HepG2 (cell line): ENCODE data around the gene MCM3AP. TPM values are rescaled to one million over a fixed set of nuclear protein-coding genes. Genes with fewer than 3 reads are reported as not detected.

ENCODE experiments used
- ATAC-seq: fragments of 200-7000 bp; cut with Tn5 transposase; 3 replicates; pipeline ENCODE4 v1.9.1; 2020; ENCODE audit warnings: mild to moderate bottlenecking, moderate library complexity
- BruUV-seq: library from RNA; stranded (reverse); fragments of 400-500 nt; replicated peaks from 2 replicates; lab custom pipeline; 2021; lab: Mats Ljungman, UMichigan
- CTCF ChIA-PET: fragments of 300-600 bp; formaldehyde crosslinking; extraction: SDS; loops from one replicate; lab custom pipeline; 2021; ENCODE audit warnings: low total read pairs, inconsistent platforms, low intra/inter-chr PET ratio; lab: Yijun Ruan, JAX
- POLR2A ChIA-PET: fragments of 350-600 bp; sonication (Branson Sonifier 250); formaldehyde crosslinking; loops from one replicate; lab custom pipeline; 2020; ENCODE audit warnings: antibody characterized with exemption, inconsistent platforms; lab: Yijun Ruan, JAX
- DNase-seq: peaks from one replicate; pipeline ENCODE4 v3.0.0-alpha.2; 2015; ENCODE audit warnings: low spot score
- FAIRE-seq: peaks from 3 replicates; lab custom pipeline; 2011; peaks lifted over from hg19 to GRCh38; lab: Jason Lieb, UNC
- H2AFZ ChIP-seq: one replicate; pipeline ENCODE4 v1.6.1; 2011; ENCODE audit warnings: low read length, inconsistent platforms
- H3K27ac ChIP-seq: fragments of 300-600 bp; 3 replicates; pipeline ENCODE4 v1.8.0; 2011; ENCODE audit warnings: mixed run types, mild to moderate bottlenecking, mixed read lengths, low read length, inconsistent platforms; ENCODE audit not compliant: insufficient read depth; ENCODE audit errors: extremely low read length
- H3K27me3 ChIP-seq, 2 experiments: fragments of 200-600 bp in 1 of 2; 2 replicates in 1 of 2; 3 replicates in 1 of 2; pipeline versions ENCODE4 v1.6.0 to v1.8.0; 2011; ENCODE audit warnings: low read length in 2 of 2, mild to moderate bottlenecking in 2 of 2, moderate library complexity in 2 of 2, inconsistent platforms in 1 of 2; ENCODE audit not compliant: insufficient read depth in 2 of 2, control insufficient read depth in 1 of 2
- H3K36me3 ChIP-seq, 2 experiments: fragments of 200-600 bp in 1 of 2; replicated peaks in 1 of 2; 2 replicates in 1 of 2; 3 replicates in 1 of 2; pipeline versions ENCODE4 v1.5.1 to v1.8.0; 2011; ENCODE audit warnings: low read length in 2 of 2, inconsistent platforms in 1 of 2; ENCODE audit not compliant: insufficient read depth in 2 of 2, control insufficient read depth in 1 of 2
- H3K4me1 ChIP-seq: 2 replicates; pipeline ENCODE4 v1.5.1; 2012; ENCODE audit warnings: low read length, inconsistent platforms; ENCODE audit not compliant: insufficient read depth
- H3K4me2 ChIP-seq: 2 replicates; pipeline ENCODE4 v1.6.0; 2011; ENCODE audit warnings: low read depth, low read length, inconsistent platforms
- H3K4me3 ChIP-seq, 3 experiments: fragments of 200-600 bp in 1 of 3; sonication (generic), shearing (Covaris generic) in 1 of 3; replicated peaks in 1 of 3; 2 replicates each; pipeline ENCODE4 v1.5.1; 2011 to 2016; ENCODE audit warnings: low read length in 3 of 3, inconsistent platforms in 2 of 3, low read depth in 2 of 3, mild to moderate bottlenecking in 2 of 3, control low read depth in 1 of 3, mixed read lengths in 1 of 3; ENCODE audit not compliant: insufficient read depth in 1 of 3
- H3K79me2 ChIP-seq: one replicate; pipeline ENCODE4 v1.6.1; 2011; ENCODE audit warnings: low read length, inconsistent platforms; ENCODE audit not compliant: insufficient read depth
- H3K9ac ChIP-seq: 2 replicates; pipeline ENCODE4 v1.6.0; 2011; ENCODE audit warnings: mild to moderate bottlenecking, low read depth, low read length, inconsistent platforms; ENCODE audit not compliant: insufficient read depth
- H3K9me3 ChIP-seq: 2 replicates; pipeline ENCODE4 v1.5.1; 2012; ENCODE audit warnings: mild to moderate bottlenecking, low read length
- H4K20me1 ChIP-seq: 2 replicates; pipeline ENCODE4 v1.6.0; 2011; ENCODE audit warnings: inconsistent platforms, mild to moderate bottlenecking, low read length, moderate library complexity; ENCODE audit not compliant: insufficient read depth
- ARNTL ChIP-seq: sonication (generic); formaldehyde crosslinking; IDR thresholded peaks from 2 replicates; pipeline ENCODE4 v1.4.0; 2020; ENCODE audit warnings: mild to moderate bottlenecking, missing genetic modification reagents
- BRD4 ChIP-seq: sonication (generic); formaldehyde crosslinking; IDR thresholded peaks from 2 replicates; pipeline ENCODE4 v1.4.0; 2020; ENCODE audit warnings: missing genetic modification reagents
- CHD2 ChIP-seq: IDR thresholded peaks from 2 replicates; pipeline ENCODE4 v1.6.1; 2011; ENCODE audit warnings: low read depth, low read length, improper control_type of control experiment
- LCORL ChIP-seq, 2 experiments: fragments of 450-650 bp in 1 of 2; sonication (generic) in 1 of 2; formaldehyde crosslinking in 1 of 2; IDR thresholded peaks; 2 replicates each; pipeline versions ENCODE4 v1.5.0 to v1.6.1; 2017 to 2020; ENCODE audit warnings: antibody characterized with exemption in 1 of 2, missing genetic modification reagents in 1 of 2
- MEF2D ChIP-seq: sonication (generic); formaldehyde crosslinking; IDR thresholded peaks from 2 replicates; pipeline ENCODE4 v1.5.1; 2020; ENCODE audit warnings: mild to moderate bottlenecking, missing genetic modification reagents
- POLR2AphosphoS2 ChIP-seq: IDR thresholded peaks from 2 replicates; pipeline ENCODE4 v1.6.1; 2011; ENCODE audit warnings: low read depth, low read length, improper control_type of control experiment
- RARG ChIP-seq: sonication (generic); formaldehyde crosslinking; IDR thresholded peaks from 2 replicates; pipeline ENCODE4 v1.4.0; 2020; ENCODE audit warnings: low read depth, mild to moderate bottlenecking, missing genetic modification reagents
- ZNF12 ChIP-seq: sonication (generic); formaldehyde crosslinking; IDR thresholded peaks from 2 replicates; pipeline ENCODE4 v1.5.0; 2020; ENCODE audit warnings: missing genetic modification reagents
- ZNF225 ChIP-seq: sonication (generic); formaldehyde crosslinking; IDR thresholded peaks from 2 replicates; pipeline ENCODE4 v1.4.0; 2020; ENCODE audit warnings: mild to moderate bottlenecking, missing genetic modification reagents
- ZNF335 ChIP-seq: sonication (generic); formaldehyde crosslinking; IDR thresholded peaks from 2 replicates; pipeline ENCODE4 v1.4.0; 2020; ENCODE audit warnings: missing genetic modification reagents
- ZNF775 ChIP-seq: sonication (generic); formaldehyde crosslinking; IDR thresholded peaks from 2 replicates; pipeline ENCODE4 v1.4.0; 2020; ENCODE audit warnings: missing genetic modification reagents, mild to moderate bottlenecking, moderate library complexity, borderline replicate concordance
- ZNF776 ChIP-seq: sonication (generic); formaldehyde crosslinking; IDR thresholded peaks from 2 replicates; pipeline ENCODE4 v1.4.0; 2020; ENCODE audit warnings: mild to moderate bottlenecking, missing genetic modification reagents
- WGBS: methylation state at CpG from one replicate; pipeline ENCODE4 v1.1.6; 2017; ENCODE audit warnings: low lambda C conversion rate; 5-methylcytosine and 5-hydroxymethylcytosine counted together
- in situ Hi-C: cut with HindIII; loops from 2 replicates; pipeline ENCODE4 v1.10.0; 2017; ENCODE audit warnings: low pct_unique_long_range_greater_than_20kb; ENCODE audit not compliant: extremely low pct_ligation_motif_present
- intact Hi-C: fragments of 100-400 bp; cut with micrococcal nuclease; formaldehyde crosslinking; loops from one replicate; pipeline ENCODE4 v1.10.0; 2022; ENCODE audit not compliant: unreplicated experiment
- polyA plus RNA-seq, 8 experiments: library from polyadenylated mRNA; depleted of rRNA in 3 of 8; stranded (reverse) in 7 of 8; unstranded in 1 of 8; fragments of >200 nt; fragmentation: Illumina TruSeq in 4 of 8; extraction: Trizol in 4 of 8; gene quantifications; 2 replicates each; pipeline versions ENCODE4 v1.2.1 to v1.2.3, GENCODE V29; 2011 to 2016; ENCODE audit warnings: low read depth in 4 of 8, missing spikeins in 1 of 8, mixed read lengths in 1 of 8; ENCODE audit not compliant: insufficient read depth in 1 of 8
- total RNA-seq, 5 experiments: library from RNA; depleted of rRNA; stranded (reverse); fragments of >200 nt; fragmentation: Illumina TruSeq; extraction: Trizol; gene quantifications; 2 replicates each; pipeline ENCODE4 v1.2.3, GENCODE V29; 2016; ENCODE audit warnings: low read depth in 1 of 5
- TF ChIP-seq, protein P1 (sequence below): sonication (generic); formaldehyde crosslinking; IDR thresholded peaks from 2 replicates; pipeline ENCODE4 v1.5.0; 2020; ENCODE audit warnings: missing genetic modification reagents, mild to moderate bottlenecking, borderline replicate concordance
- TF ChIP-seq, protein P2 (sequence below): sonication (generic); formaldehyde crosslinking; IDR thresholded peaks from 2 replicates; pipeline ENCODE4 v1.4.0; 2020; ENCODE audit warnings: missing genetic modification reagents
- TF ChIP-seq, protein P3 (sequence below): sonication (generic); formaldehyde crosslinking; IDR thresholded peaks from 2 replicates; pipeline ENCODE4 v1.5.1; 2020; ENCODE audit warnings: mild to moderate bottlenecking, moderate library complexity, missing genetic modification reagents

The MCM3AP gene
- total and polyA plus RNA-seq, 2 of the 13 experiments (the other 11 are each of a cell fraction or from before 2014, with no cell fraction given) = 27.0 to 54.7 TPM

DNA sequence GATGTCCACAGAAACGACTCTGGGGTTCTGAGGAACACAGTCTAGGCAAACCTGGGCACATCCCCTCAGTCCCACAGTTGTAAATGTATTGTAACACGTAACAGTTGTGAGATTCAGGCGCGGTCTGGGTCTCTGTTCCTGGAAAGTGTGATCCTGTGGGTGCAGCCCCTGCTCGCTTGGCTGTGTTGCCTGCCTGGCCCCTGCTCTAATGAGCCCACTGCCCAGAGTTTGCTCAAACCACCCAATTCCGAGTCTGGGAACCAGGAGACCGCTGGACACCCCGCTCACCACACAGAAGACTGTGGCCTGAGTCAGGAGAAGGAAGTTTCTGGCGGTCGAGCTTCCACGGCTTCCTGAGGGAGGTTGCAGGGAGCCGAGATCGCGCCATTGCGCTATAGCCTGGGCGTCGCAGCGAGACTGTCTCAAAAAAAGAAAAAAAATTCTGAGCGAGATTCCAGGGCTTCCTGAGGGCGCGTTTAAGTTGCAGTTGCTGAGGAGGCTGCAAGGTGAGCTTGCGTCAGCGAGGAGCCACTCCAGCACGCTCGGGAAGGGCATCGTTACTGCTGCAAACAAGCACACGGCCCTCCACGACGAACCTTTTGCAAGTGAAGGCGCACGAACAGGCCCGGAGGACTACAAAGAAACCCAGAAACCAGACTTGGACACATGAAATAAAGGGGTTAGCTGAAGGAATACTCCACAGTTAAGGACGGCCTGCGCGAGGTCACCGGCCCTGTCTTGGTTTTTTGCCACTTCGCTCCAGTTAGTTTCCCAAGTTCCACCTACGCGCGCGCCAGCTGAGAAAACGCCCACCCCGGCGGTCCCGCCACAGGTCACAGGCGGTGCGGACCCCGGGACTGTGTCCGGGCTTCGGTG is 37.2 kb upstream of the MCM3AP start:
- ATAC-seq (no peak), FAIRE-seq (no peak), DNase-seq (no peak)
- H3K4me2 ChIP-seq = peak overlapping the region; percentile 92
- peaks cover 43% of the 10 kb centered on the region for H3K79me2 ChIP-seq
- POLR2A ChIA-PET = interaction anchor here (0.8 to 1.6 kb wide), 2 partner anchors 26 to 313 kb away, joined by 3 to 5 read pairs; partner anchors contain the start of gene PRMT2
- peaks cover 1 to 4% of the 10 kb centered on the region in 2 experiments; a peak in 2 of 5 replicates for H3K36me3 ChIP-seq
- peak overlapping the region; percentile 83 for H3K27ac ChIP-seq
- H3K4me1 ChIP-seq = peaks cover 50% of the 10 kb centered on the region
- no peaks in the 10 kb centered on the region for H4K20me1 ChIP-seq
- WGBS = 3% methylated on average over 21 of the region's 50 CpGs
- H3K9ac ChIP-seq = peak overlapping the region; percentile 91
- H3K9me3 ChIP-seq = no peaks in the 10 kb centered on the region
- CTCF ChIA-PET = no interaction called here
- H3K27me3 ChIP-seq = no peaks in the 10 kb centered on the region; a peak in 1 of 5 replicates
- H2AFZ ChIP-seq = no peak overlapping the region
- peak overlapping the region; percentile 85 to 97 (median 95) for H3K4me3 ChIP-seq
- TSS peak; percentile 70 for BruUV-seq
- intact Hi-C loops = loop anchor here (5.0 kb wide), 1 partner anchor 175 kb away; no protein-coding TSS in a partner anchor
- in situ Hi-C loops = loop anchor here (5.0 kb wide), 1 partner anchor 35 kb away; the partner anchor contains the start of genes MCM3AP and YBEY
- TF ChIP-seq, protein P1, sequence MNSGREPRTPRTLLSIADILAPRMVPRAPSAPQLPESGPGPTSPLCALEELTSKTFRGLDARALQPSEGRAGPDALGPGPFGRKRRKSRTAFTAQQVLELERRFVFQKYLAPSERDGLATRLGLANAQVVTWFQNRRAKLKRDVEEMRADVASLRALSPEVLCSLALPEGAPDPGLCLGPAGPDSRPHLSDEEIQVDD (CRISPR knock-in tag) = no peak
- TF ChIP-seq POLR2AphosphoS2 = no peak
- TF ChIP-seq, protein P2, sequence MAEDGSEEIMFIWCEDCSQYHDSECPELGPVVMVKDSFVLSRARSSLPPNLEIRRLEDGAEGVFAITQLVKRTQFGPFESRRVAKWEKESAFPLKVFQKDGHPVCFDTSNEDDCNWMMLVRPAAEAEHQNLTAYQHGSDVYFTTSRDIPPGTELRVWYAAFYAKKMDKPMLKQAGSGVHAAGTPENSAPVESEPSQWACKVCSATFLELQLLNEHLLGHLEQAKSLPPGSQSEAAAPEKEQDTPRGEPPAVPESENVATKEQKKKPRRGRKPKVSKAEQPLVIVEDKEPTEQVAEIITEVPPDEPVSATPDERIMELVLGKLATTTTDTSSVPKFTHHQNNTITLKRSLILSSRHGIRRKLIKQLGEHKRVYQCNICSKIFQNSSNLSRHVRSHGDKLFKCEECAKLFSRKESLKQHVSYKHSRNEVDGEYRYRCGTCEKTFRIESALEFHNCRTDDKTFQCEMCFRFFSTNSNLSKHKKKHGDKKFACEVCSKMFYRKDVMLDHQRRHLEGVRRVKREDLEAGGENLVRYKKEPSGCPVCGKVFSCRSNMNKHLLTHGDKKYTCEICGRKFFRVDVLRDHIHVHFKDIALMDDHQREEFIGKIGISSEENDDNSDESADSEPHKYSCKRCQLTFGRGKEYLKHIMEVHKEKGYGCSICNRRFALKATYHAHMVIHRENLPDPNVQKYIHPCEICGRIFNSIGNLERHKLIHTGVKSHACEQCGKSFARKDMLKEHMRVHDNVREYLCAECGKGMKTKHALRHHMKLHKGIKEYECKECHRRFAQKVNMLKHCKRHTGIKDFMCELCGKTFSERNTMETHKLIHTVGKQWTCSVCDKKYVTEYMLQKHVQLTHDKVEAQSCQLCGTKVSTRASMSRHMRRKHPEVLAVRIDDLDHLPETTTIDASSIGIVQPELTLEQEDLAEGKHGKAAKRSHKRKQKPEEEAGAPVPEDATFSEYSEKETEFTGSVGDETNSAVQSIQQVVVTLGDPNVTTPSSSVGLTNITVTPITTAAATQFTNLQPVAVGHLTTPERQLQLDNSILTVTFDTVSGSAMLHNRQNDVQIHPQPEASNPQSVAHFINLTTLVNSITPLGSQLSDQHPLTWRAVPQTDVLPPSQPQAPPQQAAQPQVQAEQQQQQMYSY (CRISPR knock-in tag) = no peak
- no peak for TF ChIP-seq ZNF776 (CRISPR knock-in tag)
- 0 out of 2 replicates have a peak, but pooled peaks have one; percentile 16 for TF ChIP-seq ZNF335
- TF ChIP-seq ZNF775 (CRISPR knock-in tag) = no peak
- TF ChIP-seq BRD4 = no peak; the same call in 1 of the 2 replicates
- no peak for TF ChIP-seq ZNF225 (CRISPR knock-in tag)
- no peak for TF ChIP-seq MEF2D
- TF ChIP-seq CHD2 = no peak
- no peak for TF ChIP-seq ARNTL (CRISPR knock-in tag)
- no peak for TF ChIP-seq RARG (CRISPR knock-in tag)
- TF ChIP-seq ZNF12 (CRISPR knock-in tag) = no peak
- TF ChIP-seq, protein P3, sequence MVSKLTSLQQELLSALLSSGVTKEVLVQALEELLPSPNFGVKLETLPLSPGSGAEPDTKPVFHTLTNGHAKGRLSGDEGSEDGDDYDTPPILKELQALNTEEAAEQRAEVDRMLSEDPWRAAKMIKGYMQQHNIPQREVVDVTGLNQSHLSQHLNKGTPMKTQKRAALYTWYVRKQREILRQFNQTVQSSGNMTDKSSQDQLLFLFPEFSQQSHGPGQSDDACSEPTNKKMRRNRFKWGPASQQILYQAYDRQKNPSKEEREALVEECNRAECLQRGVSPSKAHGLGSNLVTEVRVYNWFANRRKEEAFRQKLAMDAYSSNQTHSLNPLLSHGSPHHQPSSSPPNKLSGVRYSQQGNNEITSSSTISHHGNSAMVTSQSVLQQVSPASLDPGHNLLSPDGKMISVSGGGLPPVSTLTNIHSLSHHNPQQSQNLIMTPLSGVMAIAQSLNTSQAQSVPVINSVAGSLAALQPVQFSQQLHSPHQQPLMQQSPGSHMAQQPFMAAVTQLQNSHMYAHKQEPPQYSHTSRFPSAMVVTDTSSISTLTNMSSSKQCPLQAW (CRISPR knock-in tag) = 0 out of 2 replicates have a peak, but pooled peaks have one; percentile 30
- no peak for TF ChIP-seq LCORL (IDR thresholded peaks at IDR 0.05)
- TF ChIP-seq LCORL (CRISPR knock-in tag; IDR thresholded peaks at IDR 0.05) = no peak
